Neutrophil (primary cell): ENCODE data around the gene CLTA.
"Not testable (repeated sequence)": the region's sequence is repeated elsewhere in the genome, so short reads cannot be mapped to it uniquely, and the experiment has no call there.

Experiments
- H3K27ac ChIP-seq: fragments of 200-600 bp; sonication (generic); 2 replicates; pipeline ENCODE4 v1.5.1; 2016; ENCODE audit warnings: mild to moderate bottlenecking, moderate library complexity
- H3K27me3 ChIP-seq: fragments of 200-600 bp; sonication (generic); 2 replicates; pipeline ENCODE4 v1.6.0; 2016; ENCODE audit warnings: mild to moderate bottlenecking
- H3K36me3 ChIP-seq: fragments of 200-600 bp; sonication (generic); 2 replicates; pipeline ENCODE4 v1.5.1; 2017
- H3K4me1 ChIP-seq, 2 experiments: fragments of 200-600 bp in 1 of 2; sonication (generic) in 1 of 2; 1 replicate in 1 of 2; 2 replicates in 1 of 2; pipeline versions ENCODE4 v1.5.1 to v1.6.1; 2013 to 2016; ENCODE audit warnings: low read depth in 1 of 2, low read length in 1 of 2, mild to moderate bottlenecking in 1 of 2, moderate library complexity in 1 of 2; ENCODE audit not compliant: control insufficient read depth in 1 of 2, insufficient read depth in 1 of 2
- H3K4me3 ChIP-seq, 2 experiments: fragments of 200-600 bp in 1 of 2; sonication (generic) in 1 of 2; 1 replicate in 1 of 2; 2 replicates in 1 of 2; pipeline ENCODE4 v1.5.1; 2013 to 2016; ENCODE audit warnings: low read depth in 1 of 2, low read length in 1 of 2, mild to moderate bottlenecking in 1 of 2, moderate library complexity in 1 of 2
- H3K9me3 ChIP-seq: fragments of 200-600 bp; sonication (generic); 2 replicates; pipeline ENCODE4 v1.5.1; 2016
- TF ChIP-seq, protein P1 (sequence below): fragments of 200-600 bp; sonication (generic); IDR thresholded peaks from 2 replicates; pipeline ENCODE4 v1.5.1; 2016; ENCODE audit warnings: antibody characterized with exemption

The CLTA gene

DNA sequence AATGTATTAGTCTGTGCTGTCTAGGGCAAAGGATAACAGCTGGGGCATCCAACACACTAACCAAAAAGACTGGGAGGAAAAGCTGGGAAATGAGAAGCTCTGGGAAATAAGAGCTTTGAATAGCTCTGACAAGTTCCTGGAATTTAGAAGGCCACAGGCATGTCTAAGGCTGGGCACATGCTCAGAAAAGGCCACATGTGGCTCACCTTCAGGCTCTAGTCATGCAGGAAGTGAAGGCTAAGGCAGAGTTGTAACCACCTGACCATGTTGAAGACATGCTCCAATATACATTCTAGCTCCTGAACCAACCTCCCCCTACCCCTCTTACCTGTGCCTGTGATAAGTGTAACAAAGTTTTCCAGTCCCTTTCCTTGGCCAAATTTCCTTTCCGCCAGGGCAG, 31.7 kb downstream of the CLTA start:
- Histone ChIP-seq H3K36me3 (peaks cover 72% of the 10 kb centered on the region), H3K27ac (no peak overlapping the region), H3K27me3 (no peaks in the 10 kb centered on the region), H3K4me1 (no peaks in the 10 kb centered on the region), H3K4me3 (no peak overlapping the region), H3K9me3 (no peaks in the 10 kb centered on the region)
- TF ChIP-seq, protein P1, sequence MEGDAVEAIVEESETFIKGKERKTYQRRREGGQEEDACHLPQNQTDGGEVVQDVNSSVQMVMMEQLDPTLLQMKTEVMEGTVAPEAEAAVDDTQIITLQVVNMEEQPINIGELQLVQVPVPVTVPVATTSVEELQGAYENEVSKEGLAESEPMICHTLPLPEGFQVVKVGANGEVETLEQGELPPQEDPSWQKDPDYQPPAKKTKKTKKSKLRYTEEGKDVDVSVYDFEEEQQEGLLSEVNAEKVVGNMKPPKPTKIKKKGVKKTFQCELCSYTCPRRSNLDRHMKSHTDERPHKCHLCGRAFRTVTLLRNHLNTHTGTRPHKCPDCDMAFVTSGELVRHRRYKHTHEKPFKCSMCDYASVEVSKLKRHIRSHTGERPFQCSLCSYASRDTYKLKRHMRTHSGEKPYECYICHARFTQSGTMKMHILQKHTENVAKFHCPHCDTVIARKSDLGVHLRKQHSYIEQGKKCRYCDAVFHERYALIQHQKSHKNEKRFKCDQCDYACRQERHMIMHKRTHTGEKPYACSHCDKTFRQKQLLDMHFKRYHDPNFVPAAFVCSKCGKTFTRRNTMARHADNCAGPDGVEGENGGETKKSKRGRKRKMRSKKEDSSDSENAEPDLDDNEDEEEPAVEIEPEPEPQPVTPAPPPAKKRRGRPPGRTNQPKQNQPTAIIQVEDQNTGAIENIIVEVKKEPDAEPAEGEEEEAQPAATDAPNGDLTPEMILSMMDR = no peak

DNA sequence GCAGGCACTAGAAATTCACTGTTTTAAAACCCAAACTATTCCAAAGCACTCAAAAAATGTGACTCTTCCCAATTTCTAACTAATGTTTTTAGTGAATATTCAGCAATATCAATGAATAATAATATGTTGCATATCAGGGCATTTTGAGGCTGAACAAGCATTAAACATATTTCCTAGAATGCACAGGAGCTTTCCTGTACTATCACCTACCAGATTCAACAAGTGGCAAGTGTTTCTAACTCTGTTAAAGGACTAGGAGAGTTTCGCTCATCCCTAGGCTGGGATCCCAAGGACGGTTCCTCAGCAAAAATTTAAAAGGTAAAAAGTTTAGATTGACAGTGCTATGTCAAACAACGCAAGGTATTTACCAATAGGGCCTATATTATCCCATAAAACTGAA, 46.5 kb downstream of the CLTA start:
- TF ChIP-seq, protein P1 = no peak
- no peaks in the 10 kb centered on the region for H3K9me3 ChIP-seq
- H3K36me3 ChIP-seq = peaks cover 31% of the 10 kb centered on the region
- H3K27me3 ChIP-seq = no peaks in the 10 kb centered on the region
- no peak overlapping the region for H3K27ac ChIP-seq
- H3K4me1 ChIP-seq = no peaks in the 10 kb centered on the region
- no peak overlapping the region for H3K4me3 ChIP-seq

DNA sequence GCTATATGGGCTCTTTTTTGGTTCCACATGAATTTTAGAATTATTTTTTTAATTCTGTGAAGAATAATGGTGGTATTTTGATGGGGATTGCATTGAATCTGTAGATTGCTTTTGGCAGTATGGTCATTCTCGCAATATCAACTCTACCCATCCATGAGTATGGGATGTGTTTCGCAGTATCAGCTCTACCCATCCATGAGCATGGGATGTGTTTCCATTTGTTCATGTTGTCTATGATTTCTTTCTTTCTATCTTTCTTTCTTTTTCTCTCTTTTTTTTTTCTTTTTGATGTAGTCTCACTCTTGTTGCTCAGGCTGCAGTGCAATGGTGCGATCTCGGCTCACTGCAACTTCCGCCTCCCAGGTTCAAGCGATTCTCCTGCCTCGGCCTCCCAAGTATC, 48.5 kb downstream of the CLTA start:
- not testable (repeated sequence) for H3K4me3 ChIP-seq, H3K4me1 ChIP-seq, H3K27me3 ChIP-seq, H3K9me3 ChIP-seq, H3K27ac ChIP-seq
- H3K36me3 ChIP-seq = peaks cover 21% of the 10 kb centered on the region

GRCh38 chr9:36239675-36240074, 49.0 kb downstream of the CLTA start:
- not testable (repeated sequence) for H3K27me3 ChIP-seq, H3K4me3 ChIP-seq, H3K9me3 ChIP-seq, H3K27ac ChIP-seq, H3K4me1 ChIP-seq
- H3K36me3 ChIP-seq = peaks cover 16% of the 10 kb centered on the region

- Histone ChIP-seq H3K4me1 (no peaks in the 10 kb centered on the region), H3K27ac (no peak overlapping the region), H3K27me3 (no peaks in the 10 kb centered on the region), H3K36me3 (peaks cover 14% of the 10 kb centered on the region), H3K9me3 (no peaks in the 10 kb centered on the region), H3K4me3 (no peak overlapping the region)
- TF ChIP-seq, protein P1 = no peak
Observed at GRCh38 chr9:36245906-36246305, 55.2 kb downstream of the CLTA start.

- TF ChIP-seq, protein P1 = no peak
- Histone ChIP-seq H3K36me3 (peaks cover 14% of the 10 kb centered on the region), H3K27me3 (no peaks in the 10 kb centered on the region), H3K9me3 (no peaks in the 10 kb centered on the region), H3K27ac (no peak overlapping the region), H3K4me3 (no peak overlapping the region), H3K4me1 (no peaks in the 10 kb centered on the region)
Observed at GRCh38 chr9:36247356-36247755, 56.6 kb downstream of the CLTA start.

- peaks cover 10% of the 10 kb centered on the region for H3K36me3 ChIP-seq
- not testable (repeated sequence) for H3K27ac ChIP-seq, H3K27me3 ChIP-seq, H3K4me3 ChIP-seq, H3K4me1 ChIP-seq, H3K9me3 ChIP-seq
Observed at GRCh38 chr9:36248061-36248460, 57.3 kb downstream of the CLTA start.
